Measurements from ENCODE around the gene POLR1A.

DNA sequence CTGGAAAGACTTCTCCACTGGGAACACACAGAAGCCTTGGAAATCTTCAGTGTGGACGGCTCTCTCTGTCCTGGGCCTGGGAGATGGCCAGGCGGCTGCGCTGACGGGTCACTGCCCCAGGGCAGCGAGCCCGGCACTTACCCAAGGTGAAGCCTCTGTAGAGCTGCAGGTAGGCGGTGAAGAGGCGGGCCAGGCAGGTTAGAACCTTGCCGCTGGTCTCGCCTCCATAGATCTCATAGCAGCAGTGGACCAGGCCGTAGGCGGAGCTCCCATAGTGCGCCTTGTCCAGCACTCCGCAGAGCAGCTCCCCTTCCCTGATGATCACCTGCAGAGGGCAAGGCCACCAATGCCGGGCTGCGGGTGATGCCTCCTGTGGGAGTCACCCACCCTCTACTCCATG, 53.0 kb downstream of the POLR1A start:
- TF ChIP-seq, protein P1, sequence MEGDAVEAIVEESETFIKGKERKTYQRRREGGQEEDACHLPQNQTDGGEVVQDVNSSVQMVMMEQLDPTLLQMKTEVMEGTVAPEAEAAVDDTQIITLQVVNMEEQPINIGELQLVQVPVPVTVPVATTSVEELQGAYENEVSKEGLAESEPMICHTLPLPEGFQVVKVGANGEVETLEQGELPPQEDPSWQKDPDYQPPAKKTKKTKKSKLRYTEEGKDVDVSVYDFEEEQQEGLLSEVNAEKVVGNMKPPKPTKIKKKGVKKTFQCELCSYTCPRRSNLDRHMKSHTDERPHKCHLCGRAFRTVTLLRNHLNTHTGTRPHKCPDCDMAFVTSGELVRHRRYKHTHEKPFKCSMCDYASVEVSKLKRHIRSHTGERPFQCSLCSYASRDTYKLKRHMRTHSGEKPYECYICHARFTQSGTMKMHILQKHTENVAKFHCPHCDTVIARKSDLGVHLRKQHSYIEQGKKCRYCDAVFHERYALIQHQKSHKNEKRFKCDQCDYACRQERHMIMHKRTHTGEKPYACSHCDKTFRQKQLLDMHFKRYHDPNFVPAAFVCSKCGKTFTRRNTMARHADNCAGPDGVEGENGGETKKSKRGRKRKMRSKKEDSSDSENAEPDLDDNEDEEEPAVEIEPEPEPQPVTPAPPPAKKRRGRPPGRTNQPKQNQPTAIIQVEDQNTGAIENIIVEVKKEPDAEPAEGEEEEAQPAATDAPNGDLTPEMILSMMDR (IDR thresholded peaks at IDR 0.05; ENCODE audit: borderline replicate concordance, extremely low read depth, low read length, poor library complexity, severe bottlenecking): no peak
- TF ChIP-seq EZH2 (IDR thresholded peaks at IDR 0.05; ENCODE audit: borderline replicate concordance, low read depth, low read length, severe bottlenecking): no peak

All from DND-41 (cell line).